ENCODE results near the gene SLC12A3. TPM values are rescaled to one million over a fixed set of nuclear protein-coding genes. Genes with fewer than 3 reads are reported as not detected.

SLC12A3 gene
- total RNA-seq, 1 donor from 2014 or later, result 5.0 TPM

DNA sequence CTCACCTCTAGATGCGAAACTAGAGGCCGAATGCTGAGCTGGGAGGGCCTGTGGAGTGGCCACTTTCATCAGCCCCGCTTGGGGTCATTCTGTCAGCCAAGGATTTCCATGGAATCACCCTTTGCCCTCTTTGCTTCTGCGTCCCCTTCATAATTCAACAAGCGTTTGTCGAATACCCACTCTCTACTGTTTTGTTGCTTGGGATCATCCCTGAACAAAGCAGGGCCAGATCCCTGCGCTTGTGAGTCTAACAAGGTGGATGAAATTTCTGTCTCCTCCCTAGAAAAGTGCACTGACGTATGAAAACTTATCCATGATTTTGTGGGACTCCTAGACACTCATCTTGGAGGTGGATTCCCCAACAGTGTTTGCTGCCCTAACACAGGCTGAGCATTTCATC lies 3.3 kb upstream of the SLC12A3 start:
- TF ChIP-seq, protein P1, sequence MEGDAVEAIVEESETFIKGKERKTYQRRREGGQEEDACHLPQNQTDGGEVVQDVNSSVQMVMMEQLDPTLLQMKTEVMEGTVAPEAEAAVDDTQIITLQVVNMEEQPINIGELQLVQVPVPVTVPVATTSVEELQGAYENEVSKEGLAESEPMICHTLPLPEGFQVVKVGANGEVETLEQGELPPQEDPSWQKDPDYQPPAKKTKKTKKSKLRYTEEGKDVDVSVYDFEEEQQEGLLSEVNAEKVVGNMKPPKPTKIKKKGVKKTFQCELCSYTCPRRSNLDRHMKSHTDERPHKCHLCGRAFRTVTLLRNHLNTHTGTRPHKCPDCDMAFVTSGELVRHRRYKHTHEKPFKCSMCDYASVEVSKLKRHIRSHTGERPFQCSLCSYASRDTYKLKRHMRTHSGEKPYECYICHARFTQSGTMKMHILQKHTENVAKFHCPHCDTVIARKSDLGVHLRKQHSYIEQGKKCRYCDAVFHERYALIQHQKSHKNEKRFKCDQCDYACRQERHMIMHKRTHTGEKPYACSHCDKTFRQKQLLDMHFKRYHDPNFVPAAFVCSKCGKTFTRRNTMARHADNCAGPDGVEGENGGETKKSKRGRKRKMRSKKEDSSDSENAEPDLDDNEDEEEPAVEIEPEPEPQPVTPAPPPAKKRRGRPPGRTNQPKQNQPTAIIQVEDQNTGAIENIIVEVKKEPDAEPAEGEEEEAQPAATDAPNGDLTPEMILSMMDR (IDR thresholded peaks at IDR 0.05), result no peak
- no peak overlapping the region for H3K4me3 Mint-ChIP-seq
- no peaks in the 10 kb centered on the region for H3K36me3 Mint-ChIP-seq (ENCODE audit: low read depth)
- ATAC-seq (ENCODE audit: low read depth) (no peak), DNase-seq (no peak)
- no peaks in the 10 kb centered on the region for H3K27me3 Mint-ChIP-seq
- CTCF ChIA-PET, result no interaction called here
- intact Hi-C loops (cut with micrococcal nuclease), result no loop called here
- no peaks in the 10 kb centered on the region for H3K9me3 Mint-ChIP-seq
- POLR2A ChIA-PET, result interaction anchor here (0.6 to 15.6 kb wide), 2 partner anchors 9 to 77 kb away, joined by 4 to 444 read pairs; partner anchors contain the start of gene HERPUD1
- H3K27ac Mint-ChIP-seq, result peak overlapping the region; percentile 1
- peaks cover 36% of the 10 kb centered on the region for H3K4me1 Mint-ChIP-seq

DNA sequence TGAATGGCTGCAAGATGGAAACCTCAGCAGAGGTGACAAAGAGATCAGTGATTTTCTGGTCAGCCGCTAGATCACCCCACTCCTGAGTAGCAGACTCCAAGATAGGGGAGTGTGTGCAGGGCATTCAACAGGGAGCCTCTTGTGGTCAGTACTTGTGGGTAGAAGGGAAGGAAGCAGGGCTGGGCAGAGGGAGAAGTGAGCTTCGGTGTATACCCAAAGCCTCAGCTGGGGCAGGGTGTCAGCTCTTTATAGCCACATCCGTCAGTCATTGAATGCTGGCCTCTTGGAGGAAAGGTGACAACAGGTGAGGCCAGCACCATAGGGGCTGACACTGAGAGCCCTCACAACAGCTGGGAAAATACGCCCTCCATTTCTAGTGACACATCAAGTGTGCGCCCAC lies 2.2 kb upstream of the SLC12A3 start:
- peak overlapping the region; percentile 43 for H3K27ac Mint-ChIP-seq
- peaks cover 44% of the 10 kb centered on the region for H3K4me1 Mint-ChIP-seq
- POLR2A ChIA-PET, result interaction anchor here (0.8 to 15.6 kb wide), 2 partner anchors 76 to 231 kb away, joined by 7 to 444 read pairs; partner anchors contain the start of gene HERPUD1
- TF ChIP-seq, protein P1 (IDR thresholded peaks at IDR 0.05), result no peak
- CTCF ChIA-PET, result interaction anchor here (1.2 to 1.3 kb wide), 2 partner anchors 71 to 83 kb away, joined by 3 read pairs; no protein-coding TSS in a partner anchor
- no peak overlapping the region for H3K4me3 Mint-ChIP-seq
- intact Hi-C loops (cut with micrococcal nuclease), result no loop called here
- no peaks in the 10 kb centered on the region for H3K9me3 Mint-ChIP-seq
- ATAC-seq (ENCODE audit: low read depth), result no peak
- H3K36me3 Mint-ChIP-seq (ENCODE audit: low read depth), result no peaks in the 10 kb centered on the region
- no peak for DNase-seq
- H3K27me3 Mint-ChIP-seq, result no peaks in the 10 kb centered on the region

DNA sequence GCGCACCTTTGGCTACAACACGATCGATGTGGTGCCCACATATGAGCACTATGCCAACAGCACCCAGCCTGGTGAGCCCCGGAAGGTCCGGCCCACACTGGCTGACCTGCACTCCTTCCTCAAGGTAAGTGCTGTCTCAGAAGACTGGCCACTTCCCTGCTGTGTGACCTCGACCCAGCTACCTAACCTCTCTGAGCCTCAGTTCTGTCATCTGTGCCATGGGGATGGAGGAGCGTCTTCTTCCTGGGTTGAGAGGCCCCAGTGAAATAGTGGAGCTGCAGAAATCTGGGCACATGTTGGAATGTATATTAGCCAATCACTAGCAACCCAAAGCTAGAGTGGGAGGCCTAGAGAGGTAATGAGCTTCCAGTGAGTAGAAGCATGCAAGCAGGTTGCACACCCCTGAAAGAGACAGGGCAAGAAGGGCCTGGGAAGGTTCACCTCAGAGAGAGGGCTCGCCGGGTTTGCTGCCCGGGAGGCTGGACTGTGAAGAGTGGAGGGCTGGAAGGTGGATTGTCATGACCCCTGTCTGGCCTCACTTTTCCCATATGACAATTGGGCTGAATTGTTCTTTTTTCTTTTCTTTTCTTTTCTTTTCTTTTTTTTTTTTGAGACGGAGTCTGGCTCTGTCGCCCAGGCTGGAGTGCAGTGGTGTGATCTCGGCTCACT lies 521 bp downstream of the SLC12A3 start:
- no peak for DNase-seq
- Mint-ChIP-seq H3K27me3 (no peaks in the 10 kb centered on the region), H3K4me1 (peaks cover 45% of the 10 kb centered on the region), H3K36me3 (ENCODE audit: low read depth) (no peaks in the 10 kb centered on the region), H3K27ac (no peak overlapping the region), H3K9me3 (no peaks in the 10 kb centered on the region), H3K4me3 (no peak overlapping the region)
- ATAC-seq (ENCODE audit: low read depth), result no peak
- TF ChIP-seq, protein P1 (IDR thresholded peaks at IDR 0.05), result no peak
- CTCF ChIA-PET, result interaction anchor here (1.6 to 5.8 kb wide), 3 partner anchors 54 to 181 kb away, joined by 7 to 57 read pairs (median 8); no protein-coding TSS in a partner anchor
- intact Hi-C loops (cut with micrococcal nuclease), result no loop called here
- POLR2A ChIA-PET, result interaction anchor here (1.1 to 15.6 kb wide), 4 partner anchors 23 to 106 kb away, joined by 3 to 444 read pairs (median 4); partner anchors contain the start of gene HERPUD1

DNA sequence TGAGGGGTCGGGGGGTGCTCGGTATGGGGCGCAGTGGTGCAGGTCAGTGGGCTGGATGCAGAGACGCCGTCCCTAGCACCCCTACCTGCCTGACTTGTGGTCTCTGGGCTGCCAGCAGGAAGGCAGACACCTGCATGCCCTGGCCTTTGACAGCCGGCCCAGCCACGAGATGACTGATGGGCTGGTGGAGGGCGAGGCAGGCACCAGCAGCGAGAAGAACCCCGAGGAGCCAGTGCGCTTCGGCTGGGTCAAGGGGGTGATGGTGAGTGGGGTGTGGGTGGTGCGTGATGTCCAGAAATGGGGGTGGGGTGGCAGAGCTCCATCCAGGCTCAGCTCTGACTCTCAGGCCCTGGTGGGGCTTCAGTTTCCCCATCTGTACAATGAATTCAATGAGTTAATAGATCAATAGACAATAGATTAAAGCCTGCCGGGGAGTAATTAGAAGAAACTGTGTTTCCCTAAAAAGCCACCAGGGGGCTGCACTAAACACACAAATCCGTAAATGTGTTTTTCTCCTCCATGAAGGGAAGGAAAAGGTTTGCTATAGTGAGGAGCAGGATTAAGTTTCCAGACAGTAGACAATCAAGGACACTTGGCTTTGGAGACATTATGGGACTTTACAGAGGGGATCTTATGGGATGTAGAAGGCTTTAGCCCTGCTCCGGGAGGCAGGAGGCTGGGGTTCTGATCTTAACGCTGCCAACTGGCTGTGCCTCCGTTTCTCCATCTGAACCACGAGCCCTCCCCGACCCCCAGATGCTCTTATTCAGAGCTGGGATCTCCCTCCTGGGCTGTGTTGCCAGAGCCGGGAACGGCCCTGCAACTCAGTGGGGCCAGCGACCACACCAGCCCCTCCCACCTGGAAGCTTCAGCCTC lies 2.2 kb downstream of the SLC12A3 start:
- CTCF ChIA-PET, result interaction anchor here (0.6 to 5.8 kb wide), 20 partner anchors 9 to 1372 kb away, joined by 3 to 57 read pairs (median 5); no protein-coding TSS in a partner anchor
- Mint-ChIP-seq H3K36me3 (ENCODE audit: low read depth) (no peaks in the 10 kb centered on the region), H3K27ac (peak overlapping the region; percentile 69), H3K4me3 (peak overlapping the region; percentile 24), H3K27me3 (no peaks in the 10 kb centered on the region), H3K4me1 (peaks cover 46% of the 10 kb centered on the region), H3K9me3 (no peaks in the 10 kb centered on the region)
- POLR2A ChIA-PET, result interaction anchor here (1.0 to 15.6 kb wide), 6 partner anchors 22 to 104 kb away, joined by 3 to 444 read pairs (median 10); partner anchors contain the start of gene HERPUD1
- DNase-seq, result no peak
- ATAC-seq (ENCODE audit: low read depth), result no peak
- intact Hi-C loops (cut with micrococcal nuclease), result loop anchor here (1.0 kb wide), 5 partner anchors 21 to 178 kb away; partner anchors contain the start of gene HERPUD1
- TF ChIP-seq, protein P1 (IDR thresholded peaks at IDR 0.05), result no peak

All from activated B cell treated with CpG ODN at 0.5 μM for 24 hours (primary cell).